SK-N-DZ (cell line): ENCODE data around the gene IL15RA.

Source experiments
- small RNA-seq, 2 experiments: library from RNA; depleted of rRNA; stranded (forward); fragments of <200 nt; gene quantifications; one replicate each; pipeline ENCODE3, GENCODE V24; 2014

IL15RA gene

Small RNA genes lying within 50 kb of the gene (small RNA-seq; reads per million reads assigned to genes)
- 0 reads per million in 2 experiments for gene RF00397
